SHP77 (cell line): ENCODE results near the gene BST1.

Experiments used
- DNase-seq, 2 experiments: peaks; one replicate each; lab custom pipeline; 2025; lab: John Stamatoyannopoulos, UW

Gene BST1

GRCh38 chr4:15779809-15780208 is 76.9 kb downstream of the BST1 start:
- no peak for DNase-seq

GRCh38 chr4:15781427-15782095 is 78.7 kb downstream of the BST1 start:
- no peak for DNase-seq
